Hematopoietic multipotent progenitor cell treated with erythropoietin and hydrocortisone succinate and interleukin-3 and kit ligand, for 17 days (in vitro differentiated cells): Measurements from ENCODE around the gene CBX1.

Experiments
- DNase-seq: peaks from one replicate; pipeline ENCODE4 v3.0.0-alpha.2; 2015; ENCODE audit warnings: low spot score

CBX1 gene

GRCh38 chr17:48025904-48026501, 75.3 kb downstream of the CBX1 start:
- DNase-seq: peak; percentile 17

- peak; percentile 98 for DNase-seq
Observed at GRCh38 chr17:48025040-48025903, 76.0 kb downstream of the CBX1 start.

GRCh38 chr17:48024149-48025039, 76.9 kb downstream of the CBX1 start:
- DNase-seq: peak; percentile 74

GRCh38 chr17:48023400-48024148, 77.7 kb downstream of the CBX1 start:
- DNase-seq: peak; percentile 63

GRCh38 chr17:48022901-48023300, 78.4 kb downstream of the CBX1 start:
- no peak for DNase-seq

- DNase-seq: no peak
Observed at GRCh38 chr17:48021934-48022333, 79.3 kb downstream of the CBX1 start.
